KMS-11 (cell line): ENCODE data around the gene NELFB.

Source experiments
- H2AFZ ChIP-seq: fragments of 200-600 bp; sonication (generic); 2 replicates; pipeline ENCODE4 v1.6.1; 2016; ENCODE audit warnings: antibody characterized with exemption, mixed run types, low read depth
- H3K27ac ChIP-seq: fragments of 200-600 bp; sonication (generic); 2 replicates; pipeline ENCODE4 v1.6.1; 2016; ENCODE audit warnings: mild to moderate bottlenecking, mixed run types
- H3K27me3 ChIP-seq: fragments of 200-600 bp; sonication (generic); 2 replicates; pipeline ENCODE4 v1.6.1; 2017; ENCODE audit warnings: mild to moderate bottlenecking, low read depth, mixed run types, moderate library complexity; ENCODE audit not compliant: insufficient read depth
- H3K36me3 ChIP-seq: fragments of 200-600 bp; sonication (generic); 2 replicates; pipeline ENCODE4 v1.6.1; 2017; ENCODE audit warnings: mild to moderate bottlenecking, mixed run types; ENCODE audit not compliant: insufficient read depth
- H3K4me1 ChIP-seq: fragments of 200-600 bp; sonication (generic); 2 replicates; pipeline ENCODE4 v1.6.1; 2016; ENCODE audit warnings: mild to moderate bottlenecking, low read depth, mixed run types; ENCODE audit not compliant: poor library complexity, severe bottlenecking
- H3K4me2 ChIP-seq: fragments of 200-600 bp; sonication (generic); 2 replicates; pipeline ENCODE4 v1.7.0; 2016; ENCODE audit warnings: mild to moderate bottlenecking, mixed run types
- H3K4me3 ChIP-seq: fragments of 200-600 bp; sonication (generic); IDR thresholded peaks from 2 replicates; pipeline ENCODE4 v1.6.1; 2017; ENCODE audit warnings: low read depth, low read length, mixed read lengths; ENCODE audit not compliant: insufficient read depth
- H3K79me2 ChIP-seq: fragments of 200-600 bp; sonication (generic); 2 replicates; pipeline ENCODE4 v1.6.1; 2016; ENCODE audit warnings: low read depth, mixed run types; ENCODE audit not compliant: insufficient read depth
- H3K9ac ChIP-seq: fragments of 200-600 bp; sonication (generic); 2 replicates; pipeline ENCODE4 v1.6.1; 2016; ENCODE audit warnings: mild to moderate bottlenecking, mixed run types
- H4K20me1 ChIP-seq: fragments of 200-600 bp; sonication (generic); 2 replicates; pipeline ENCODE4 v1.6.1; 2016; ENCODE audit warnings: mild to moderate bottlenecking, mixed run types; ENCODE audit not compliant: insufficient read depth
- CTCF ChIP-seq: fragments of 200-600 bp; sonication (generic); conservative IDR thresholded peaks from 2 replicates; pipeline ENCODE4 v1.6.1; 2017; ENCODE audit warnings: low read depth, mild to moderate bottlenecking, antibody characterized with exemption, low read length, moderate library complexity, mixed read lengths

The NELFB gene

GRCh38 chr9:137310189-137311052 lies 55.3 kb downstream of the NELFB start:
- Histone ChIP-seq H2AFZ (peak overlapping the region; percentile 10; the same call in 1 of the 2 replicates), H3K4me2 (no peak overlapping the region; the same call in 1 of the 2 replicates), H3K36me3 (no peaks in the 10 kb centered on the region), H3K9ac (no peak overlapping the region), H3K4me1 (peaks cover 7% of the 10 kb centered on the region), H3K27ac (no peak overlapping the region), H3K79me2 (no peaks in the 10 kb centered on the region), H3K27me3 (peaks cover 2% of the 10 kb centered on the region; the same call in 1 of the 2 replicates), H4K20me1 (no peaks in the 10 kb centered on the region), H3K4me3 (no peak overlapping the region)
- no peak for TF ChIP-seq CTCF

GRCh38 chr9:137311171-137311985 lies 56.3 kb downstream of the NELFB start:
- peaks cover 2% of the 10 kb centered on the region; the same call in 1 of the 2 replicates for H3K27me3 ChIP-seq
- H3K27ac ChIP-seq: no peak overlapping the region
- H3K4me3 ChIP-seq: no peak overlapping the region
- no peaks in the 10 kb centered on the region for H3K79me2 ChIP-seq
- H3K9ac ChIP-seq: no peak overlapping the region
- H3K4me1 ChIP-seq: peaks cover 7% of the 10 kb centered on the region
- no peaks in the 10 kb centered on the region for H3K36me3 ChIP-seq
- H3K4me2 ChIP-seq: no peak overlapping the region
- H4K20me1 ChIP-seq: no peaks in the 10 kb centered on the region
- no peak for TF ChIP-seq CTCF
- H2AFZ ChIP-seq: no peak overlapping the region

GRCh38 chr9:137311986-137312851 lies 57.1 kb downstream of the NELFB start:
- Histone ChIP-seq H3K79me2 (no peaks in the 10 kb centered on the region), H3K4me2 (no peak overlapping the region), H4K20me1 (no peaks in the 10 kb centered on the region), H3K9ac (no peak overlapping the region), H3K27me3 (peaks cover 2% of the 10 kb centered on the region; the same call in 1 of the 2 replicates), H3K27ac (no peak overlapping the region), H2AFZ (no peak overlapping the region), H3K4me3 (no peak overlapping the region), H3K4me1 (peaks cover 7% of the 10 kb centered on the region), H3K36me3 (no peaks in the 10 kb centered on the region)
- no peak for TF ChIP-seq CTCF

GRCh38 chr9:137312852-137313325 lies 57.8 kb downstream of the NELFB start:
- no peak overlapping the region for H2AFZ ChIP-seq
- H3K4me2 ChIP-seq: no peak overlapping the region
- H3K27me3 ChIP-seq: peaks cover 2% of the 10 kb centered on the region; the same call in 1 of the 2 replicates
- no peak overlapping the region for H3K9ac ChIP-seq
- no peaks in the 10 kb centered on the region for H4K20me1 ChIP-seq
- H3K4me3 ChIP-seq: no peak overlapping the region
- H3K27ac ChIP-seq: no peak overlapping the region
- no peaks in the 10 kb centered on the region for H3K79me2 ChIP-seq
- no peaks in the 10 kb centered on the region for H3K36me3 ChIP-seq
- H3K4me1 ChIP-seq: peaks cover 7% of the 10 kb centered on the region
- no peak for TF ChIP-seq CTCF
